ENCODE results near the gene PRRG2. TPM values are rescaled to one million over a fixed set of nuclear protein-coding genes. Genes with fewer than 3 reads are reported as not detected.
"Not testable (repeated sequence)": the region's sequence is repeated elsewhere in the genome, so short reads cannot be mapped to it uniquely, and the experiment has no call there.

The PRRG2 gene
- polyA plus RNA-seq, 4 donors, result 7.3 to 9.3 (median 8.3) TPM

GRCh38 chr19:49599378-49600295, 18.5 kb downstream of the PRRG2 start:
- no peak for DNase-seq (ENCODE audit: low read depth in 4 of 4, low spot score in 3 of 4)

- no peak for DNase-seq (ENCODE audit: low read depth in 4 of 4, low spot score in 3 of 4)
Observed at GRCh38 chr19:49601482-49602038, 20.4 kb downstream of the PRRG2 start.

GRCh38 chr19:49602806-49603205, 21.7 kb downstream of the PRRG2 start:
- DNase-seq (ENCODE audit: low read depth in 4 of 4, low spot score in 3 of 4), result no peak

GRCh38 chr19:49605605-49606004, 24.5 kb downstream of the PRRG2 start:
- DNase-seq (ENCODE audit: low read depth in 4 of 4, low spot score in 3 of 4), result no peak

- no peak for DNase-seq (ENCODE audit: low read depth in 4 of 4, low spot score in 3 of 4)
Observed at GRCh38 chr19:49609499-49610092, 28.5 kb downstream of the PRRG2 start.

- DNase-seq (ENCODE audit: low read depth in 4 of 4, low spot score in 3 of 4), result no peak
Observed at GRCh38 chr19:49613374-49613773, 32.3 kb downstream of the PRRG2 start.

GRCh38 chr19:49614096-49614833, 33.1 kb downstream of the PRRG2 start:
- DNase-seq (ENCODE audit: low read depth in 4 of 4, low spot score in 3 of 4), result no peak

- DNase-seq (ENCODE audit: low read depth in 4 of 4, low spot score in 3 of 4), result no peak
Observed at GRCh38 chr19:49615861-49616260, 34.7 kb downstream of the PRRG2 start.

GRCh38 chr19:49616532-49616931, 35.4 kb downstream of the PRRG2 start:
- no peak for DNase-seq (ENCODE audit: low read depth in 4 of 4, low spot score in 3 of 4)

GRCh38 chr19:49616945-49617344, 35.8 kb downstream of the PRRG2 start:
- DNase-seq (ENCODE audit: low read depth in 4 of 4, low spot score in 3 of 4), result no peak

GRCh38 chr19:49617860-49618259, 36.7 kb downstream of the PRRG2 start:
- not testable (repeated sequence) for DNase-seq (ENCODE audit: low read depth in 4 of 4, low spot score in 3 of 4)

- no peak for DNase-seq (ENCODE audit: low read depth in 4 of 4, low spot score in 3 of 4)
Observed at GRCh38 chr19:49624967-49625910, 44.1 kb downstream of the PRRG2 start.

- DNase-seq (ENCODE audit: low read depth in 4 of 4, low spot score in 3 of 4), result no peak
Observed at GRCh38 chr19:49626226-49626625, 45.1 kb downstream of the PRRG2 start.

- DNase-seq (ENCODE audit: low read depth in 4 of 4, low spot score in 3 of 4), result no peak
Observed at GRCh38 chr19:49629659-49630058, 48.5 kb downstream of the PRRG2 start.

GRCh38 chr19:49631014-49631588, 50.0 kb downstream of the PRRG2 start:
- no peak for DNase-seq (ENCODE audit: low read depth in 4 of 4, low spot score in 3 of 4)

GRCh38 chr19:49631610-49632192, 50.6 kb downstream of the PRRG2 start:
- no peak for DNase-seq (ENCODE audit: low read depth in 4 of 4, low spot score in 3 of 4)

- DNase-seq (ENCODE audit: low read depth in 4 of 4, low spot score in 3 of 4), result no peak
Observed at GRCh38 chr19:49632576-49632975, 51.5 kb downstream of the PRRG2 start.

GRCh38 chr19:49633273-49633672, 52.2 kb downstream of the PRRG2 start:
- not testable (repeated sequence) for DNase-seq (ENCODE audit: low read depth in 4 of 4, low spot score in 3 of 4)

Measured in right renal pelvis (tissue), 4 donors.